Omental fat pad (tissue), 4 donors: ENCODE measurements around the gene MOV10L1. TPM values are rescaled to one million over a fixed set of nuclear protein-coding genes. Genes with fewer than 3 reads are reported as not detected.

ENCODE experiments used
- ATAC-seq: fragments of 150-250 bp; one replicate; pipeline ENCODE4 v1.9.1; 2016; ENCODE audit warnings: mild to moderate bottlenecking, moderate library complexity; ENCODE audit not compliant: low FRiP score
- DNase-seq: peaks from one replicate; pipeline ENCODE4 v3.0.0-alpha.2; 2019; ENCODE audit warnings: low spot score
- total RNA-seq, 4 donors: library from RNA; depleted of rRNA; stranded (reverse); fragments of >200 nt; gene quantifications; one replicate each; pipeline ENCODE4 v1.1.0, GENCODE V29; 2016
- TF ChIP-seq, protein P1 (sequence below), 3 donors: fragments of 450-650 bp; IDR thresholded peaks; one replicate each; pipeline ENCODE4 v1.5.1; 2016 to 2017; ENCODE audit warnings: antibody characterized with exemption in 3 of 3, mild to moderate bottlenecking in 3 of 3, moderate library complexity in 2 of 3

Gene MOV10L1
- total RNA-seq, 4 donors from 2014 or later: 0.36 to 2.5 (median 0.97) TPM

DNA sequence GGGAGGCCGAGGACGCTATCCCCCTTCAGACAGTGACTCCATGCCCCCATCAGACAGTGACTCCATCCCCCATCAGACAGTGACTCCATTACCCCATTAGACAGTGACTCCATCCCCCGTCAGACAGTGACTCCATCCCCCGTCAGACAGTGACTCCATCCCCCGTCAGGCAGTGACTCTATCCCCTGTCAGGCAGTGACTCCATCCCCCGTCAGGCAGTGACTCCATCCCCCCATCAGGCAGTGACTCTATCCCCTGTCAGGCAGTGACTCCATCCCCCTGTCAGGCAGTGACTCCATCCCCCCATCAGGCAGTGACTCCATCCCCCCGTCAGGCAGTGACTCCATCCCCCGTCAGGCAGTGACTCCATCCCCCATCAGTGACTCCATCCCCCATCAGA lies 22.6 kb upstream of the MOV10L1 start:
- TF ChIP-seq, protein P1, sequence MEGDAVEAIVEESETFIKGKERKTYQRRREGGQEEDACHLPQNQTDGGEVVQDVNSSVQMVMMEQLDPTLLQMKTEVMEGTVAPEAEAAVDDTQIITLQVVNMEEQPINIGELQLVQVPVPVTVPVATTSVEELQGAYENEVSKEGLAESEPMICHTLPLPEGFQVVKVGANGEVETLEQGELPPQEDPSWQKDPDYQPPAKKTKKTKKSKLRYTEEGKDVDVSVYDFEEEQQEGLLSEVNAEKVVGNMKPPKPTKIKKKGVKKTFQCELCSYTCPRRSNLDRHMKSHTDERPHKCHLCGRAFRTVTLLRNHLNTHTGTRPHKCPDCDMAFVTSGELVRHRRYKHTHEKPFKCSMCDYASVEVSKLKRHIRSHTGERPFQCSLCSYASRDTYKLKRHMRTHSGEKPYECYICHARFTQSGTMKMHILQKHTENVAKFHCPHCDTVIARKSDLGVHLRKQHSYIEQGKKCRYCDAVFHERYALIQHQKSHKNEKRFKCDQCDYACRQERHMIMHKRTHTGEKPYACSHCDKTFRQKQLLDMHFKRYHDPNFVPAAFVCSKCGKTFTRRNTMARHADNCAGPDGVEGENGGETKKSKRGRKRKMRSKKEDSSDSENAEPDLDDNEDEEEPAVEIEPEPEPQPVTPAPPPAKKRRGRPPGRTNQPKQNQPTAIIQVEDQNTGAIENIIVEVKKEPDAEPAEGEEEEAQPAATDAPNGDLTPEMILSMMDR (IDR thresholded peaks at IDR 0.05): no peak

DNA sequence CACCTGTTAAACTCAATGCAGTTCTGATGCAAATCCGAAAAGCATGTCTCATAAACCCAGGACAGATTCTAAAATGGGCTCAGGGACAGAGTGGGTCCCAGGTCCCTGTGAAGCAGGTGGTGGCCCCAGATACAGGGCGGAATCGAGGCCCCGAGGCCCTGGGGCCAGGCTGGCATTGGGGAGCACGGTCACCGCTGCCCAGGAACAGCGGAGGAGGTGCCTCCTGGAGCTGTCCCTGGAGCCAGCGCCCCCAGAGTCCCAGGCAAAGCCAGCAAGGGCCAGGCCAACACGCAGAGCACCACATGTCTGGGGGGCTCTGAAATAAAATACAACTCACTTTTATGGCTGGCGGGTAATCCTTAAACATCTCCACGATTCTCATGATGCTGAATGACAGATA lies 21.7 kb upstream of the MOV10L1 start:
- TF ChIP-seq, protein P1 (IDR thresholded peaks at IDR 0.05): no peak
- peak; percentile 16 for ATAC-seq

More for the DNA sequence above, 22.6 kb upstream of the MOV10L1 start:
- ATAC-seq: no peak
- DNase-seq: no peak

DNA sequence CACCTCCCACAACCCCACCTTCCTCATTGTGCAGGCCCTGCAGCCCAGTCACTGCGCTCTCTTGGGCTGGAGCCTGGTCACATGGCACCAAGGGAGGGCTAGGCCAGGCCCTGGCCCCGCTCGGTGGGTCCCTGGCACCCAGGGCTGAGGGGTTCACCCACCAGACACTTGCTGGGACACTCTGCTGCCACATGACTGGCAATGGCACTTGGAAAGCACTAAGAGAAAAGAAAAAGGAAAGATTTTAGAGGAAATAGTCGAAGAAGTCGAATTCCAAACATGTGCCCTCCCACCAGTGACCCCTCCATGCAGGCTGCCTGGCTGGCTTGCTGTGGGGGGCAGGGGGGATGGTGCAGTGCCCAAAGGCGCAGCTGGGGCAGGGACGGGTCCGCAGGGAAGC lies 19.4 kb upstream of the MOV10L1 start:
- TF ChIP-seq, protein P1 (IDR thresholded peaks at IDR 0.05): no peak
- ATAC-seq: no peak
- no peak for DNase-seq

More for the DNA sequence above, 21.7 kb upstream of the MOV10L1 start:
- DNase-seq: no peak

DNA sequence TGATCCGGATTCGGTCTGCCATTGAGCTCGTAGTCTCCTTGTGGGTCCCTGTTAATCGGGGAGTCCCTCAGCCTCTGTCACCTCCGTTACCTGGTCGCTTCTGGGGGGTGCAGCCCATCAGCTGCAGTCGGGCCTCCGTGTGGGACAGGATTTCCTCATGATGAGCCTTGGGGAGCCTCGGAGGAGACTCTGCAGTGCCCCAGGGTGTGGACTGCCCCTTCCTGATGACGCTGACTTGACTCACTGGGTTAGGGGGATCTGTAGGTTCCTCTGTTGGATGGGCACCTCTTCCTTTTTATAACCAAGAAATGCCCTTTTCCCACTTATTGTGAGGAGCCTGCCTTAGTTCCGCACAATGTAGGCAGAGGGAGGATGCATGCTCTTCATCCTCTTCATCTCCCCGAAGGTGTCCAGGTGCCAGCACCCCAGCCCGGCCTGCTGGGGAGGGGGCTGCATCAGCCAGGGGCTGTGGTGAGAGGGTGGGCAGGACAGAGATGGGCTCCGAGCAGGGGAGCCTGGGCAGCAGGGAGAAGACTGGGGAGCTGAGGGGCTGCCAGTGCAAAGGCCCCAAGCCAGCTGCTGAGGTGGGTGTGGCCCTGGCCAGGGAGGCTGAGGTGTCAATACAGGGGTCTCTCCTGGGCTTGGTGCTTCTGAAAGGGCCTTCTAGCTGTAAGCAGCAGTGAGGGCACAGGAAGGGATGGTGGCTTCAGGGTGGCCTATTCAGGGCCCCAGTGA lies 18.2 kb upstream of the MOV10L1 start:
- no peak for ATAC-seq
- DNase-seq: no peak
- TF ChIP-seq, protein P1 (IDR thresholded peaks at IDR 0.05): no peak

DNA sequence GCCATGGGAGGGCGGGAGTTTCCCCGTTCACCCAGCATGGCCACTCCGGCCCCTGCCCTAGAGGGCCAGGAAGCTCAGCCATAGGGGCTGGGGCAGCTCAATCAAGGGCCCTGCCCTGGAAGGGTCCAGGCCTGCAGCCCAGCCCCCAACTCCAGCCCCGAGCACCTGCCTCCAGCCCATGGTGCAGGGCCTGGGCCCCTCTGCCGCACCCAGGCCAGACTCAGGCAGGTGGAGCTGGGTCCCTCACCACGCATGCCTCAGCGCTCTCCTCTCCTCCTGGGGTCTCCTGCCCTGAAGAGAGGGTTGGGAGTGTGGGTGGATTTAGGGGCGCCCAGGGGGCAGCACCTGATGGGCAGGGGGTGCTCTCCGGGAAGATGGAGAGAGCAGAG lies 17.6 kb upstream of the MOV10L1 start:
- TF ChIP-seq, protein P1 (IDR thresholded peaks at IDR 0.05): no peak
- no peak for DNase-seq
- ATAC-seq: no peak

DNA sequence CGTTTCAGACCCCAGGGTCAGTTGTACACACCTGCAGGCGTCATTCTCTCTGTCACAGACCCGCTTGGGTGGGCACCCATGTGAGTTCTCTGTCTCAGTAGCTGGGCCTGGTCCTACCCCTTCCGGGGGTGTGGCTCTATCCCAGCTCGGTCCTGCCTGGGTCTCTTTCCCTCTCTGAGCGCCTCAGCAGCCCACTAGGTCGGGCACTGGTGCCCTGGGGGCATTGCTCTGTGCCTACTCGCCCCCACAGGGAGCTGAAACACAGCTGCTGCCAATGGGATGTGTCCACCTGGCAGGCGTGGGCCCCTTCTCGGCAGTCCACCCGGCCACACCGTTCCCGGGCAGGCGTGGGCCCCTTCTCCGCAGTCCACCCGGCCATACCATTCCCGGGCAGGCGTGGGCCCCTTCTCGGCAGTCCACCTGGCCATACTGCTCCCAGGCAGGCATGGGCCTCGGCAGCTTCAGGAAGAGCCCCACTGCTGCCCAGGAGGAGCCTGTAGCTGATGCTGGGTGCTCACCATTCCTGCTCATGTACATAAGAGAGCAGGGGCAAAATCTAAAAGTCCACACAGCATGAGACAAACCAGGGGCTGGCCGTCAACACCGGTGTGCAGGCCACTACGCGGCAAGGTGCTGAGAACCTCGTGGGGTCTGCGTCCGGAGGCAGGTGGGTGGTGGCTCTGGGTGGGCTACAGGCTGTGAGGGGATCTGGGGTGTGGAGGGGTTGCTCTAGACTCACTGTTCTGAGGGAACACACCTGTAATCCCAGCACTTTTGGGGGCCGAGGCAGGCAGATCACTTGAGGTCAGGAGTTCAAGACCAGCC lies 16.9 kb upstream of the MOV10L1 start:
- TF ChIP-seq, protein P1 (IDR thresholded peaks at IDR 0.05): no peak
- no peak for ATAC-seq
- DNase-seq: no peak
